NCI-H2227 (cell line): ENCODE results near the gene ACTN1.

Experiments
- DNase-seq: peaks from one replicate; lab custom pipeline; 2025; ENCODE audit not compliant: unreplicated experiment; lab: John Stamatoyannopoulos, UW

The ACTN1 gene

DNA sequence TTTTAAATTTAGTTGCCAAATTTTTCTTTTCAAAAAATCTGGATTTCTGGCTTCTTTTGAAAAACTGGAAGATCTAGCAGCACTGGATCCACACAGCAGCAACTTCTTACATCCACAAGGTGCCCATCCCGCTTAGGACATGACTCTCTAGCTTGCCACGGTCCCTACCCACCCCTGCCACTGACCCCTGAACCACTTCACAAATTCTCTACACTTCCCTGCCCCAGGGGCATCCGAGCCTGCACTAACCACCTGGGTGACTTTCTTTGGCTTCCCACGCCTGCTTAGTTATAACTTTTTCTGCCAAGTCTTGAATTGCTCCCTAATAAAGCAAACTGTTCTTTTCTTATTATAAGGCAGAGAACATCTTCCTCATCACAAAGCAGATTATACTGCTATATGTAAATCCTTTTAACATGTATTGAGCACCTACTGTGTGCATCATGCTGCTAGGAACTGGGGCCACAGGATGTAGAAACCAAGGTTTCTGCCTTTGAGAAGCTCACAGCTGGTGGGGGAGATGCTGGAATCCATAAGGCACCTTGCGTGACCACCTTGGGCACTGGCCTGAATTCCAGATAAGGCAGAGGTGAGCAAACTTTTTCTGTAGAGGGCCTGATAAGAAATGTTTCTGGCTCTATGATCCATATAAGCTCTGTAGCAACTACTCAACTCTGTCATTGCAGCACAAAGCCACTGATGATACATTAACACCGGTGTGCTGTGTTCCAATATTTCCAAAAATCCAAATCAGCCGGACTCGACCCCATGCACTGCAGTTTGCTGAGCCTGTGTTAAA is 59.8 kb downstream of the ACTN1 start:
- DNase-seq = no peak

DNA sequence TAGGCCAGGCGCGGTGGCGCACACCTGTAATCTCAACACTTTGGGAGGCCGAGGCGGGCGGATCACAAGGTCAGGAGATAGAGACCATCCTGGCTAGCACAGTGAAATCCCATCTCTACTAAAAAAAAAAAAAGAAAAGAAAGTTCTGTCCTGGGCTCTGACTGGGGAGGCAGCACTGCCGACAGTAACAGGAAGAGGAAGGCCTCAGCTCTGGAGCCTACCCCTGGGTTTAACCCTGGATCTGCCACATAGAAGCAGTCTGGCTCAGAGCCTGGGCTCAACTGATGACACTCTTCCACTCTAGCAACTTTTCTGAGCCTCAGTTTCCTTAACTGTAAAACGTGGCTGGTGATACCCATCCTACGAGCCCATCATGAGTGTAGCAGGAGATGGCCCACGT is 60.5 kb downstream of the ACTN1 start:
- DNase-seq = no peak

DNA sequence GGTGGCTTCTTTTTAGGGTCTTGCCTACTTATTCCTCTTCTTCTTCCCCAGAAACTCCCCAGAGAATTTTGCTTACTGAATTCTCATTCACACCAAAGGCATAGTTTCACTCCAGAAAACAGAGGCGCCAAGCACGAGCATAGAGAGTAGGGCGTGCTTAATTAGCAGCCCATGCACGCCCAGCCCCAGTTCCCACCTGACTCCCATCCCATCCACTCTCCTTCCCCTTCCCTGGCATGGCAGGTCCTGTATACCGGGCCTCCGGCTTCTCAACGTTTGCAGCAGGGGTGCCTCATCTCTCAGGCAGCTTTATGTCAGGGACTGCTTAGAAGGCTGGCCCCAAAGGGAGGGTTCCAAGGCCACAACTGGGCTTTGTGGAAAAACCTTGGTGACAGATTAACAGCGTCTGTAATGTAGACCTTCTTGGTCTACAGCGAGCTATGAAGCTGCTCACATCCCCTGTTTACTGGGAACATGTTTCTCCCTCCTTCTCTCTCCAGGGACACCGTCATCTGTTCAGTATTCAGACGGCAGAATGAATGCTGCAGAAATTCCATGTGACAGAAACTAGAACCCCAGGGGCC is 62.7 kb downstream of the ACTN1 start:
- DNase-seq = no peak

DNA sequence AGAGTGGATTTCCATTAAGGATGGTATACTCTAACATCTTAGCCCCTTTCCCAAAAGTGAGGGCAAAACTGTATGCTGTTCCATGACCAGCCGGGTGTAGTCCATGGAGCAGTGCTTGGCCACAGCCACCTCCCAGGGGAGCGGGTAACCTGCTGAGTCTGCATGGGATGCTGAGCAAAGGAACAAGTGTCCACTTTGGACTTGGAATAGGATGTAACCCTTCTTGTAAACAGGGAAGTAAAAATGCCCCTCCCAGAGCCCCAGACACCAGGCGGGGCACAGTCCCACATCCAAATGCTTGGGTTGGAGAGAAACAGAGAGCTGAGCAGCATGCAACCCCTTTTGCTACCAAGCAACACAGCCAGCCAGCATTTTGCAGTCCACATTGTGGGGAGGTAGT is 65.6 kb downstream of the ACTN1 start:
- DNase-seq = no peak

DNA sequence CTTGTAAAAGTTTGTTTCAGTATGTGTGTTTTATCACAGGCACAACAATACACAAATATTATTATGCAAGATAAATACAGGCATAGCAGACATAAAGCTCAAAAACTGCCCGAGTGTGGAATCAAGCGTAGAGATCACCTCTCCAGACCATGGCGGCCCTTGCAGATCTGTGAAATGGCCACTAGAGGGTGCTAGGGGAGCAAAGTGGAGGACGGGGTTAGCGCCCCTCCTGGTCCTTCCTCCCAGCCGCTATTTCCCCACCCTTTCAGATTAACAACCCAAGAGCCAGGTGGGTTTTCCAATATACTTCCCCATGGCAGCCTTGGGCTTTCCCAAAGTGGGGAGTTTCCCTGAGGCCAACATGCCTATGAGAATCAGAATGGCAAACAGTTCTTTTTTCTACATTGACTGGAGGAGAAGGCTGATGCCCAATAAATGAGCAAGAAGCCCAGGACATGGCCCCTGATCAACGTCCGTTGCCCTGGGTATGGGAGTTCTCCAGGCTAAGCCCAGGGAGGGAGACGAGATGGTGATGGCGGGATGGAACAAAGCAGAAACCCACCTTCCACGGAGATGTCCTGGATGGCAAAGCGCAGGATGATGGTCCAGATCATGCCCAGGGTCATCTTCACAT is 67.4 kb downstream of the ACTN1 start:
- peak; percentile 91 for DNase-seq

DNA sequence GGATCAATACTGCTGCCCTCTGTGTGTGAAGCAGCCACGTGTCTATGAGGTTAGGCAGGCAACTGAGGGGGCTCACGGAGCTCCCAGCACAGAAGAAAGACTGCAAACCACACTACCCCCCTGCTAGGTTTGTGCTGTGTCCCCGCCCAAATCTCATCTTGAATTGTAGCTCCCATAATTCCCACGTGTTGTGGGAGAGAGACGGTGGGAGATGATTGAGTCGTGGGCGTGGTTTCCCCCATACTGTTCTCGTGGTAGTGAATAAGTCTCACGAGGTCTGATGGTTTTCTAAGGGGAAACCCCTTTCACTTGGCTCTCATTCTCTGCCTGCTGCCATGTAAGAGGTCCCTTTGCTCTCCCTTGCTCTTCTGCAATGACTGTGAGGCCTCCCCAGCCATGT is 68.6 kb downstream of the ACTN1 start:
- DNase-seq = no peak

DNA sequence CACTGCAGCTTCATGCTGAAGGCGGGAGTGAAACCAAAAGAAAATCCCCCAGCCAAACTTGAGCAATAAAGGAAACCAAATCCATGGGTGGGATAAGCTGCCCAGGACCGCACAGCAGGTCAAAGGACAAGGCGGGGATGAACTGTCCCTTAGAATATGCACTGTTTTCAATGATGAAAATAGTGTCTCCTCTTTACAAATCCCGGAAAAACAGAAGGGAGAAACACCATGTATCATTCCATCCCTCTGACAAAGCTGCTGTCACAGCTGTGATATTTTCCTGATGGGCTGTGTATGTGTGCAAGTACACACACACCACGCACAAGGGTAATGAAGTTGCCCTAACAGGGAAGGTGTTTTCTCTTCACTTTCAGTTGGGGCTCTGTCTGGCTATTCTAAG is 70.3 kb downstream of the ACTN1 start:
- DNase-seq = no peak

DNA sequence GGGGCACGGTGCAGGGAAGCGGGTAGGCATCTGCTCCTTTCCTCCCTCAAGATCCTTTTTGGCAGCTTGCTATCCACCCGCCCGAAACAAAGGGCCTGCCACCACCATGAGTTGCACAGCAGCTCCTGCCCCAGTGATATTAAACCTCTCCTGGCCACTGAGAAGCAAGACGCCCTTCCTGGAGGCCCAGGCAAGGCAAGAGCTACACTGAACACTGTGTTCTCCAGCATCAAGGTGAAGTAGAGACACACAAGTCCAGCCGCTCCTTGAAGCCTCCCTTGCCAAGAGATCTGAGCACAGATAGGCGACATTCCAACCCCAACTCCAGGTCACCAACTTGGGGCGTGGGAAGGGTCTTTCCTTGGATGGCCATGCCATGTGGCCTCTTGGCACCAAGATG is 70.9 kb downstream of the ACTN1 start:
- DNase-seq = no peak

DNA sequence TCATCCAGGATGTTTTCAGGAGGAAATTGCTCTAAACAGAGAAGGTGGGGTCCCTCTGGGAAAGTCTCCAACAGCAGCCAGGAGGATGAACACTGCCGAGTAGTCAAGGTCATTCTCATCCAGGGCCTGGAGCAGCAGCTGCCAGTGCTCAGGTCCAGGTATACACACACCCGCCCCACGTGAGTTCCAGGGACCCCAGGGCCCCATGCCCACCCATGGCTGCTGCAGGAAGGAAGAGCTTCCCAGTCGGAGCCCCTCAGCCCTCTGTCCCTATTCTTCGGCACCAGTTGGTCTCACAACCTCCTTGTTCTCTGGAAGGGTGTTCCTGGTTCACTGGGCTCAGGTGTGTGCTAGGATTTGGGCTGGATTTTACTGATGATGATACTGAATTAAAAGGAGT is 72.7 kb downstream of the ACTN1 start:
- DNase-seq = no peak

DNA sequence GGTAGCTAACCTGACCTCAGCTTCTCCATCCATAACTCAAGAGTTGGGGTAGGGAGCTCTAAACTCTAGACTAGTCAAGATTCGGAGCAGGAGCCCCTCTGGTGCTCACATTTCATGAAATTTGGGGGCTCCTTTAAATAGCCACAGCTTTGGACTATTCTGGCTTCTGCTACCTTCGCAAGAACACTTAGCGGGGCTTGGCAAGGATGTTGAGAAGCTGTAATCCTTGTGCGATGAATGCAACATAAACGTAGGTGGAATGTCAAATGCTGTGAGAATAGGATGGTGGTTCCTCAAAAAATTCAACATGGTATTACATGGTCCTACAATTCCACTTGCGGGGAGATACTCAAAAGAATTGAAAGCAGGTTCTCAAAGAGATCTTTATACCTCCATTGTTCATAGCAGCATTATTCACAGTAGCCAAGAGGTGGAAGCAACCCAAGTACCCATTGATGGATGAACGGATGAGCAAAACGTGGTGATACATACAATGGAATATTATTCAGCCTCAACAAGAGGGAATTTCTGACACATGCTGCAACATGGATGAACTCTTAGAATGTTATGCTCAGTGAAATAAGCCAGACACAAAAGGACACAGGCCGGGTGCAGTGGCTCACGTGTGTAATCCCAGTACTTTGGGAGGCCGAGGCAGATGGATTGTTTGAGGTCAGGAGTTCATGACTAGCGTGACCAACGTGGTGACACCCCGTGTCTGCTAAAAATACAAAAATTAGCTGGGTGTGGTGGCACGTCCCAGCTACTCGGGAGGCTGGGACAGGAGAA is 73.8 kb downstream of the ACTN1 start:
- no peak for DNase-seq

DNA sequence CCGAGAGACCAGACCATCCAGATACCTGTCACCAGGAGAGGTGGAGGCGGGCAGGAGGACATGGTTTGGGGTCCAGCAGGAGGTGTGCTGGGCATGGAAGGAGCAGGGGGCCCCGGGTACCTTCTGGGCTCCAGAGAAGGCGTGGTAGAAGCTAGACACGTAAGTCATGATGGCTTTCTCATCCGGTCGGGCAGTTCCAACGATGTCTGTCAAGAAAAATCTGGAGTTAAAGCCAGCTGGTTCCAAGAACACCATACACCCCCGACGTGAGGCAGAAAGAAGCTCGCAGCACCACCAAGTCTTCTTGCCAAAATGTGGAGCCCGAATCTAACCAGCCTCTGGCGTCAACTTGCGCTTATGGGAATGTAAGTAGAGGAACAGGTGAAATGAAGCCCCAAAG is 76.7 kb downstream of the ACTN1 start:
- DNase-seq = no peak

DNA sequence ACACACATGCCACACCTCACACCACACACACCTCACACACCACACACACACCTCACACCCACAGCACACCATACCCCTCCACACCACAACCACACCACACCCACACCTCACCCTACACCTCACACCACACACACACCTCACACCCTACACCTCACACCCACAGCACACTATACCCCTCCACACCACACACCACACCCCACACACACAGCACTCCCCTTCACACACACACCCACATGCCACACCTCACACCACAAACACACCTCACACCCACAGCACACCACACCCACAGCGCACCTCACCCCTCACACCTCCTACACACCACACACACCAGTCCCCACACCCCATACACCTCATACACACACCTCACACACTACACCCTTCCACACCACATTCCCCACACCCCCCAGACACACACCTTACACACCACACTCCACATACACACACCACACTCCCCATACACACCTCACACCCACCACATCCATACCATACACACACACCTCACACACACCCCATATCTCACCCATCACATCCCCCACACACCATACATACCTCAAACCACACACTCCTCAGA is 80.0 kb downstream of the ACTN1 start:
- DNase-seq = no peak

DNA sequence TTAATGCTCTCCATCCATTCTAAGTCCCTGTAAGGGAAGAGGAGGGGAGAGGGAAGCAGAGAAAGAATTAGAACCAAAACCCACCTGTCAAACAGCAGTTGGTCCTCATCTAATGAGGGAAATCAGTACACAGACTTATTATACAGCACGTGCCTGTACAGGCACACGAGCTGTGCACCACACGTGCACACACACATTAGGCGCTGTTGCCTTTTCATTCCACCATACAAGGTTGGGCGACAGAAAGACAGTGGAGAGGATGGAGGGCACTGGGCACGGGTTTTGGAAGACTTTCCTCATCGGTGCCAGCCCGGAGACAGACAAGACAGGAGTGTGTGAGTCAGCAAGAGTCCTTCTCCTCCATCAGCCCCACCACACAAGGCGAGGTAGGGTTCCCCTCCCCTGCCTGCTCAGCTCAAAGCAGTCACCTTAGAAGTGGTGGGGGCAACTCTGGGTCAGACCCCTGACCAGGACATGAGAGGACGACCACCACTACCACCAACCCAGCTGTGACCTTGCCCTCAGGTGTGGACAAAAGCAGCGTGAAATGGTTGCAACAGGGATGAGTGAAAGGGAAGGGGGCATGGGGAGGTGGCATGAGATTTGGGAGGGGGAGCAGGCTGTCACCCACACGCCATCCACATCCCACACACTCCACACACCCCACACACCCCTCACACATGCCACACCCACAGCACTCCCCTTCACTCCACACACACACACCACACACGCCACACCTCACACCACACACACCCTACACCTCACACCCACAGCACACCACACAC is 80.7 kb downstream of the ACTN1 start:
- DNase-seq = no peak

DNA sequence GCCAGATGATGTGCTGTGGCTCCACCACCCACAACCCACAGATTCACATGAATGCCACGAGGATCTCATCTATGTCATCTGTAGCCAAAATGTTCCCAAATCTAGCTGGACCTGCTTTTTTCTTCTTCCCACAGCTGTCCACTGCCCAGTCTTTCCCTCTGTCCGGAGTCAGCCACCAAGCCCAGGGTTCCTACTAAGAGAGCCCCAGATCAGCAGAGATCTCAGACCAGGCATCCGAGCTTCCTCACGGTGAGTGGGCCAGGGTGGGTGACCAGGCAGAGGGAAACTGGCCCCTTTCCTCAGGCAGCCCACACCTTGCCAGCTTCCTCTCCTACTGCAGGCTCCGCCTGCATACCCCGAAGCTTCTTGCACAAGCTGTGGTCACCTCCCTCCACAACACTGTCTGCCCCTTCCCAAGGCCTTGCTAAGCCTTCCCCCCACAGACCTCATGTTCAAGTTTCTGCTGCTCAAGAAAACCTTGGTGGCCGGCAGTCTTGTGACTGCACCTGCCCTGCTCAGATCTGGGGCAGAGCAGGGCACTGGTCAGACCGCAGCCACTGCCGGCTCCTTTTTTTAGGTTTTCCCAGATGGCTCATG is 81.4 kb downstream of the ACTN1 start:
- DNase-seq = no peak

DNA sequence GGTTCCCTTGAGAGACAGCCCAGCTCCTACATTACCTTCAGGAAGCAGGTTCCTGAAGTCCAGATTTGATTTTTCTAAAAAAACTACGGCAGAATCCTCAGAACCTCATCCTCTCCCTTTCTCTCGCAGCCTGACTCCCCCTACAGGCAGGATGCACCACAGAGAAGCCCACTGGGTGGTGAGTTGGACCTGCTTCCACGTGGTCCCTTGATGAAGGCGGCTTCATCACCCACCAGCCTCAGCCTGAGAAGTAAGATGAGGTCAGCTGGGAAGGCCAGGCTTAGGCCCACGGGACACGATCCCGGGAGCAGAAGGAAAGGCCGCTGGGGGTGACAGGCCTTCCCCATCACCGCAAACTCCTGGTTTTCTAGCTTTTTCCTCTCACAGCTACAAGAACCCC is 83.0 kb downstream of the ACTN1 start:
- no peak for DNase-seq

DNA sequence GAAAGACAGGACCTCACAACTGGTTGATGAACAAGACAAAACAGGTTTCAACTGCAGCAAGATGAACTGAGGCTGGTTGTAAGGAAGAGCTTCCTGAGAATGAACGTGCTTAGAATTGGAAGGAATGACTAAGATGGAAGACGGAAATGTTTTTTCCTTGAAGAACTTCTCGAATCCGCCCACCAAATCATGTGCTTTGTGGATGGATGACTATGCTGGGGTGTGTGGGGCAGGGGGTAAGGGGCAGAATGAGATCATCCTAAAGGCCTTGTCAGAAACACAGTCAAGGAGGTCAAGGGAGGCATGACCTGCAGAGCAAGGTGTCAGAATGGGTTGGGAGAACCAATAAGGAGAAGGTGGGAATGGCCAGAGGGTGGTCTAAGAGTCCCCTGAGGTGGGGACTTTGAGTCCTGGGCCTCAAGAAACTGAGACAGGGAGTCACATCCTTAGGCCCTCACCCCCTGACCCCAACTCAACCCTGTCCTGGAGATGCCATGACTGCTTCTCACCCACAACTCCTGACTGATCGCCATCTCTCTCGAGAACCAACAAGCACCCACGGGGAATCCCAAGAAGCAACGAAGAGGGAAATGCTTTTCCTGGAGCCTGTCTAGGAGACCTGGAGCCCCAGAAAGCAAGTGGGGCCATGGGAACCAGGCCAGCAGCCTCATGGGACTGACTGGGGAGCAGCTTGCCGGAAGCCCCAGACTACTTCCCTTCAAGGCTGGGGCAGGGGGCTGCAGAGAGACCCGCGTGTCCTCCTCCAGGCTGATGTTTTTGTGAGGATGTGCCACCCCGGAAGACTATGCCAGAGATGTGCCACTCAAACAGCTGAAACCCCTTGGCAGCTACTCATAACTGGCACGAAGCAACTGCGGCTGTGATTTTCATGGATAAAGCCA is 84.0 kb downstream of the ACTN1 start:
- no peak for DNase-seq

DNA sequence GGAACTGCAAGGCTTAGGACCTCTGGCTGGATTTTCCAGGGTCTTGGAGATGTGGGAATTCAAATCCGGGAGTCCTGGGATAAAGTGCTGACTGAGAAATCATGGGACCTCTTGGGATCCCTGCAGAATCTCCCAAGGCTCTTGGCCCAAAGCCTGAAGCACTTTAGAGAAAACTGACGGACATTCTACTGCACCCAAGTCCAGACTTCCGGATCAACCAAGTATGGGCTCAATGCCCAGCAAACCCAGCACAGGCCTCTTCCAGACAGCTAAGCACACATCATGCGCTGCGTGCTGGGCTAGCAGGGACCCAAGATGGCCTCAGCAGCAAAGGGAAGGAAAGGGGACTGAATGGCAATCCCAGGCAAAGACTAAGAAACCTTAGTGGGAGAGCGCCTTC is 85.0 kb downstream of the ACTN1 start:
- no peak for DNase-seq

DNA sequence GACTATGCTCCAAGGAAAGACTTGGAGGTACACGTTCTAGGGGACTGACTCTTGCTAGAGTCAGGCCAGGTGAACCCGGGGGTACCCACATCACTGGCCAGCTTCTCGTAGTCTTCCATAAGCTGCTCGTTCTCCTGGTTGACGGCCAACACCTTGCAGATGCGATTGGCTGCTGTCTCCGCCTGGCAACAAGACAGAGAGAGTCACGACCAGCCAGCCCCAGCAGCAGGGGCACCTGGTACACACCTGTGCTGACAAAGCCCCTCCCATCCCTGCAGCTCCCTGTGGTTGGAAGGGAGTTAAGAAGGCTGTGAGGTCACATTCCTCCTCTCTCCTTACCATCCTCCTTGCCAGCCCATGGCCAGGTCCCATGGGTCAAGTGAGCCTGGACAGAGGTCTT is 85.5 kb downstream of the ACTN1 start:
- DNase-seq = no peak

DNA sequence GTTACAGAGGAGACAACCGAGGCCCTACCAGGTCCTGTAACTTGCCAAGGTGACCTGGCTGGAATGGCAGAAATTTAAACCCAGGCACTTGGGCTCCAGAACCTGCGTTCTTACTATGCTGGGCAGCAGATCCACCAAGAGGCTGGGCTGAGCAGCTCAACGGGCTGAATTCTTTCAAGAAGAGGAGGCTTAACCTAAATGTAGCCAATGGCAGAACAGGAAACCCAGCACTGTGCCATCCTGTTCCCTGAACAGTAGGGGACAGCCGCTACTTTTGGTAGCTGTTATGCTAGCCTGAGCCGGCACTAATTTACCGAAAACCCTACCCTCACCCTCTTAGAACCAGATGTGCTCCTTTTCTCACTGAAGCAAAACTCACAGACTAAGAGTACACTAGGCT is 86.1 kb downstream of the ACTN1 start:
- DNase-seq = no peak
